SH-SY5Y (cell line): ENCODE data around the gene NTM.

Experiments used
- GATA2 ChIP-seq: IDR thresholded peaks from 2 replicates; pipeline ENCODE4 v1.6.1; 2011; ENCODE audit warnings: mild to moderate bottlenecking, low read depth, low read length
- GATA3 ChIP-seq: IDR thresholded peaks from 2 replicates; pipeline ENCODE4 v1.6.1; 2011; ENCODE audit warnings: low read depth, mild to moderate bottlenecking, low read length, moderate library complexity

- TF ChIP-seq GATA2 (no peak), GATA3 (no peak)
Measured at GRCh38 chr11:131606811-131607335, 236.5 kb downstream of the NTM start.
